Dermis blood vessel endothelial cell (primary cell): ENCODE data around the gene ANKHD1. TPM values are rescaled to one million over a fixed set of nuclear protein-coding genes. Genes with fewer than 3 reads are reported as not detected.

Experiments
- DNase-seq: peaks from one replicate; pipeline ENCODE4 v3.0.0; 2010
- total RNA-seq: library from RNA; depleted of rRNA; stranded (reverse); fragments of >200 nt; gene quantifications from 2 replicates; pipeline ENCODE4 v1.2.3, GENCODE V29; 2014

Gene ANKHD1
- 70.1 and 80.0 TPM in 2 replicates for total RNA-seq

- peak; percentile 100 for DNase-seq
Observed at GRCh38 chr5:140401362-140402257, at the start of gene ANKHD1. Gene ANKHD1 (plus strand): TSS chr5:140401833. CDS start chr5:140401968, 135 bp downstream.

- no peak for DNase-seq
Observed at GRCh38 chr5:140355546-140355945, 46.1 kb upstream of the ANKHD1 start.

- no peak for DNase-seq
Observed at GRCh38 chr5:140356853-140357725, 44.5 kb upstream of the ANKHD1 start.

GRCh38 chr5:140357726-140358093 lies 43.9 kb upstream of the ANKHD1 start:
- peak; percentile 92 for DNase-seq

GRCh38 chr5:140358738-140359310 lies 42.8 kb upstream of the ANKHD1 start:
- DNase-seq, result peak; percentile 71

- no peak for DNase-seq
Observed at GRCh38 chr5:140360101-140360500, 41.5 kb upstream of the ANKHD1 start, which contains the start of gene SLC4A9. Gene SLC4A9 (plus strand): TSS chr5:140360194. CDS start chr5:140360237, 43 bp downstream.

- no peak for DNase-seq
Observed at GRCh38 chr5:140360681-140361479, 40.8 kb upstream of the ANKHD1 start.

- no peak for DNase-seq
Observed at GRCh38 chr5:140361901-140362300, 39.7 kb upstream of the ANKHD1 start.

- DNase-seq, result no peak
Observed at GRCh38 chr5:140362311-140362710, 39.3 kb upstream of the ANKHD1 start.

- peak; percentile 85 for DNase-seq
Observed at GRCh38 chr5:140362875-140363630, 38.6 kb upstream of the ANKHD1 start.

GRCh38 chr5:140363631-140364471 lies 37.8 kb upstream of the ANKHD1 start:
- DNase-seq, result no peak

- DNase-seq, result no peak
Observed at GRCh38 chr5:140364472-140364765, 37.2 kb upstream of the ANKHD1 start.

- DNase-seq, result no peak
Observed at GRCh38 chr5:140365282-140365681, 36.4 kb upstream of the ANKHD1 start.

GRCh38 chr5:140365941-140366340 lies 35.7 kb upstream of the ANKHD1 start:
- DNase-seq, result no peak

- DNase-seq, result no peak
Observed at GRCh38 chr5:140366589-140367255, 34.9 kb upstream of the ANKHD1 start.

GRCh38 chr5:140367256-140368013 lies 34.2 kb upstream of the ANKHD1 start:
- DNase-seq, result no peak

- no peak for DNase-seq
Observed at GRCh38 chr5:140371356-140372151, 30.1 kb upstream of the ANKHD1 start.

- peak; percentile 82 for DNase-seq
Observed at GRCh38 chr5:140372971-140373487, 28.6 kb upstream of the ANKHD1 start.
